Measurements from ENCODE around the gene DNAJC2. TPM values are rescaled to one million over a fixed set of nuclear protein-coding genes. Genes with fewer than 3 reads are reported as not detected.
A peak's percentile ranks its signal among the peaks of the same experiment; 100 is the strongest.

DNAJC2 gene
- total RNA-seq, 1 donor from 2014 or later: 7.6 TPM

GRCh38 chr7:103373866-103374643 lies 29.5 kb upstream of the DNAJC2 start:
- no peak for DNase-seq (ENCODE audit: low spot score in 2 of 2)
- intact Hi-C loops (cut with DNase I): no loop called here
- H3K4me3 ChIP-seq: no peak overlapping the region
- H3K4me1 ChIP-seq: no peaks in the 10 kb centered on the region
- TF ChIP-seq CTCF (IDR thresholded peaks at IDR 0.05): no peak
- H3K27ac ChIP-seq: no peak overlapping the region
- H3K36me3 ChIP-seq: peaks cover 5% of the 10 kb centered on the region in 2 donors
- no peaks in the 10 kb centered on the region for H3K9me3 ChIP-seq
- no peaks in the 10 kb centered on the region for H3K27me3 ChIP-seq

DNA sequence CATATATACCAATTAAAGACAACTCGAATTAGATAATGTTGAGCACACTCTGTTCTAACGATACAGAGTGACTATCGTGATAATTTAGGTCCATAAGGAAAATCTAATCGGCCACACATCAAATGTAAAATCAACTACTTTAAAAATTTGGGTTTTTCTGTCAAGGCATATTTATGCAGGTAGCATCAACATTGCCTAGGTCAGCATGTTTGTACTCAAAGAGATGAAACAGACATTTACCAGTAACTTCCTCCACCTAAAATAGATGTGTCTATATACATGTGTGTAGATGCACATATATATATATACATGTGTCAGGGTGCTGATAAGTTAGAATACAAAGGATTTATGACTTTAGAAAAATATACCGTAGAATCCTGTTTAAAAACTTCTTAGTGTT lies 24.9 kb upstream of the DNAJC2 start:
- TF ChIP-seq CTCF (IDR thresholded peaks at IDR 0.05): no peak
- Histone ChIP-seq H3K4me1 (no peaks in the 10 kb centered on the region), H3K9me3 (no peaks in the 10 kb centered on the region), H3K4me3 (no peak overlapping the region), H3K27ac (no peak overlapping the region), H3K27me3 (no peaks in the 10 kb centered on the region), H3K36me3 (peaks cover 41 to 51% of the 10 kb centered on the region in 2 donors)
- DNase-seq (ENCODE audit: low spot score in 2 of 2): no peak
- intact Hi-C loops (cut with DNase I): no loop called here

DNA sequence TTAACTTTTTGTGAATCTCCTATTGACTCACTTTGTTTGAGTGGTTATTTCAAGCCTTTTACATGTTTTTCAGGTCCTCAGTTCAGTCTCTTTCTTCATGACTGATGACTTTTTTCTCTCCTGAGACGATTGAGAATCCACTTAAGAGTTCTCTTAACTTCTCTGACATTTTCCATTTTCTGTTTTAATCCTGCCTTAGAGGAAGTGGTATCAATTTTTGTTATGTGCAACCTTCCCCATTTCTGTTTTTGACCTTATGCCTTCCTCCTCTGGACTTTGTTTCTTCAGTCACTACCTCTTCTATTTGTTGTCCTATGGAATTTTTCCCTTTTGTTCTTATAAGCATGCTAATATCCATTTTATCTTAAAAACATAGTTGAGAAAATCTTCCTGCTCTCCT lies 5.2 kb upstream of the DNAJC2 start:
- no peaks in the 10 kb centered on the region for H3K9me3 ChIP-seq
- peaks cover 13 to 19% of the 10 kb centered on the region in 2 donors for H3K36me3 ChIP-seq
- no peak for TF ChIP-seq CTCF (IDR thresholded peaks at IDR 0.05)
- no peaks in the 10 kb centered on the region for H3K27me3 ChIP-seq
- DNase-seq (ENCODE audit: low spot score in 2 of 2): no peak
- peaks cover 7 to 21% of the 10 kb centered on the region in 2 donors for H3K4me1 ChIP-seq
- intact Hi-C loops (cut with DNase I): no loop called here
- H3K27ac ChIP-seq: no peak overlapping the region
- H3K4me3 ChIP-seq: peak overlapping the region in 1 of 2 donors; percentile 31

- peaks cover 7 to 21% of the 10 kb centered on the region in 2 donors for H3K4me1 ChIP-seq
- H3K27ac ChIP-seq: no peak overlapping the region
- no peaks in the 10 kb centered on the region for H3K27me3 ChIP-seq
- no peak for DNase-seq (ENCODE audit: low spot score in 2 of 2)
- no peak for TF ChIP-seq CTCF (IDR thresholded peaks at IDR 0.05)
- no peaks in the 10 kb centered on the region for H3K9me3 ChIP-seq
- intact Hi-C loops (cut with DNase I): no loop called here
- H3K4me3 ChIP-seq: peak overlapping the region; percentile 63 to 69
- H3K36me3 ChIP-seq: peaks cover 9 to 12% of the 10 kb centered on the region in 2 donors
Measured at GRCh38 chr7:103348959-103349358, 4.4 kb upstream of the DNAJC2 start.

GRCh38 chr7:103348452-103348851 lies 3.9 kb upstream of the DNAJC2 start:
- intact Hi-C loops (cut with DNase I): no loop called here
- peaks cover 9 to 12% of the 10 kb centered on the region in 2 donors for H3K36me3 ChIP-seq
- H3K4me3 ChIP-seq: peak overlapping the region; percentile 63 to 69
- H3K27ac ChIP-seq: no peak overlapping the region
- H3K9me3 ChIP-seq: no peaks in the 10 kb centered on the region
- no peak for DNase-seq (ENCODE audit: low spot score in 2 of 2)
- TF ChIP-seq CTCF (IDR thresholded peaks at IDR 0.05): no peak
- H3K27me3 ChIP-seq: no peaks in the 10 kb centered on the region
- H3K4me1 ChIP-seq: peaks cover 7 to 21% of the 10 kb centered on the region in 2 donors
